Panc1 (cell line): Measurements from ENCODE around the gene HNF1B. TPM values are rescaled to one million over a fixed set of nuclear protein-coding genes. Genes with fewer than 3 reads are reported as not detected.

Experiments
- total RNA-seq: library from RNA; stranded (reverse); gene quantifications from one replicate; pipeline ENCODE4 v1.2.1, GENCODE V29; 2021; ENCODE audit not compliant: unreplicated experiment

The HNF1B gene
- total RNA-seq, 1 experiment from 2014 or later, result not detected

Other genes starting within 250 kb of the HNF1B start
- gene SYNRG, start 135.6 kb downstream of the HNF1B start, total RNA-seq, result 30.8 TPM
- gene DDX52, start 101.6 kb downstream of the HNF1B start, total RNA-seq, result 16.5 TPM
- gene TBC1D3K, start 179.4 kb upstream of the HNF1B start, total RNA-seq, result 1.5 TPM
- gene TBC1D3L, start 244.0 kb upstream of the HNF1B start, total RNA-seq, result 7.0 TPM